PFSK-1 (cell line): ENCODE results near the gene METAP1.

Source experiments
- POLR2AphosphoS5 ChIP-seq: IDR thresholded peaks from 2 replicates; pipeline ENCODE4 v1.6.1; 2012; ENCODE audit warnings: low read depth, mild to moderate bottlenecking, control low read depth, low read length, moderate library complexity
- REST ChIP-seq, 2 experiments: IDR thresholded peaks; 2 replicates each; pipeline versions ENCODE4 v1.6.1 to v1.8.0; 2011 to 2012; ENCODE audit warnings: low read depth in 2 of 2, low read length in 2 of 2, control low read depth in 1 of 2, inconsistent platforms in 1 of 2, mild to moderate bottlenecking in 1 of 2, moderate library complexity in 1 of 2; ENCODE audit not compliant: insufficient read depth in 1 of 2
- SIN3A ChIP-seq: IDR thresholded peaks from 2 replicates; pipeline ENCODE4 v1.6.1; 2012; ENCODE audit warnings: mild to moderate bottlenecking, low read length, moderate library complexity, borderline replicate concordance; ENCODE audit not compliant: insufficient read depth
- TAF1 ChIP-seq: IDR thresholded peaks from 2 replicates; pipeline ENCODE4 v1.6.1; 2012; ENCODE audit warnings: low read length, control low read depth, borderline replicate concordance; ENCODE audit not compliant: insufficient read depth

- TF ChIP-seq REST (IDR thresholded peaks at IDR 0.05; ENCODE audit: insufficient read depth in 1 of 2, low read depth in 2 of 2, low read length in 2 of 2) (no peak), POLR2AphosphoS5 (no peak), TAF1 (no peak), SIN3A (no peak)
These were observed 25.4 kb upstream of the METAP1 start for GRCh38 chr4:98969878-98970785.
